SJCRH30 (cell line): Measurements from ENCODE around the gene UCK1. TPM values are rescaled to one million over a fixed set of nuclear protein-coding genes. Genes with fewer than 3 reads are reported as not detected.
"Not testable (repeated sequence)": the region's sequence is repeated elsewhere in the genome, so short reads cannot be mapped to it uniquely, and the experiment has no call there.

Experiments used
- DNase-seq, 2 experiments: peaks; one replicate each; pipeline ENCODE4 v3.0.0-alpha.2; 2015 to 2020
- H3K27ac ChIP-seq: fragments of 250-450 bp; sonication (Bioruptor Pico); 2 replicates; pipeline ENCODE4 v1.5.1; 2020; ENCODE audit warnings: mild to moderate bottlenecking, moderate library complexity
- H3K27me3 ChIP-seq: fragments of 250-450 bp; sonication (Bioruptor Pico); 2 replicates; pipeline ENCODE4 v1.5.1; 2020; ENCODE audit warnings: mild to moderate bottlenecking, moderate library complexity
- H3K36me3 ChIP-seq: fragments of 250-450 bp; sonication (Bioruptor Pico); 2 replicates; pipeline ENCODE4 v1.5.1; 2020; ENCODE audit warnings: mild to moderate bottlenecking, moderate library complexity
- H3K4me1 ChIP-seq: fragments of 250-450 bp; sonication (Bioruptor Pico); 2 replicates; pipeline ENCODE4 v1.5.1; 2020; ENCODE audit warnings: mild to moderate bottlenecking, moderate library complexity
- H3K4me3 ChIP-seq: fragments of 250-450 bp; sonication (Bioruptor Pico); 2 replicates; pipeline ENCODE4 v1.5.1; 2020; ENCODE audit warnings: mild to moderate bottlenecking, moderate library complexity
- H3K9me3 ChIP-seq: fragments of 250-450 bp; sonication (Bioruptor Pico); replicated peaks from 2 replicates; pipeline ENCODE4 v1.5.1; 2020; ENCODE audit warnings: mild to moderate bottlenecking, moderate library complexity
- total RNA-seq: library from RNA; depleted of rRNA; stranded (reverse); fragments of >200 nt; shearing (Covaris generic); gene quantifications from 2 replicates; pipeline ENCODE4 v1.2.3, GENCODE V29; 2014

The UCK1 gene
- total RNA-seq, 1 experiment from 2014 or later, result 49.2 TPM

- H3K4me1 ChIP-seq, result peaks cover 2% of the 10 kb centered on the region; the same call in 1 of the 2 replicates
- H3K27me3 ChIP-seq, result no peaks in the 10 kb centered on the region
- no peaks in the 10 kb centered on the region for H3K36me3 ChIP-seq
- peak in 1 of 2 experiments; percentile 32 for DNase-seq
- H3K9me3 ChIP-seq, result 0 out of 2 replicates have a peak, but pooled peaks cover 5% of the 10 kb centered on the region
- H3K27ac ChIP-seq, result no peak overlapping the region
- no peak overlapping the region for H3K4me3 ChIP-seq
These were observed 31.2 kb upstream of the UCK1 start for GRCh38 chr9:131562032-131562959.

GRCh38 chr9:131559421-131560000 lies 28.4 kb upstream of the UCK1 start:
- Histone ChIP-seq H3K36me3 (no peaks in the 10 kb centered on the region), H3K27me3 (no peaks in the 10 kb centered on the region), H3K4me1 (peaks cover 2% of the 10 kb centered on the region; the same call in 1 of the 2 replicates), H3K9me3 (0 out of 2 replicates have a peak, but pooled peaks cover 5% of the 10 kb centered on the region), H3K4me3 (no peak overlapping the region), H3K27ac (no peak overlapping the region)
- DNase-seq, result no peak

- 0 out of 2 replicates have a peak, but pooled peaks cover 5% of the 10 kb centered on the region for H3K9me3 ChIP-seq
- H3K27ac ChIP-seq, result no peak overlapping the region
- no peaks in the 10 kb centered on the region for H3K27me3 ChIP-seq
- H3K4me1 ChIP-seq, result peaks cover 2% of the 10 kb centered on the region; the same call in 1 of the 2 replicates
- no peak overlapping the region for H3K4me3 ChIP-seq
- H3K36me3 ChIP-seq, result no peaks in the 10 kb centered on the region
- no peak for DNase-seq
These were observed 26.9 kb upstream of the UCK1 start for GRCh38 chr9:131557855-131558548.

GRCh38 chr9:131555841-131556673 lies 25.0 kb upstream of the UCK1 start:
- no peaks in the 10 kb centered on the region; the same call in 1 of the 2 replicates for H3K4me1 ChIP-seq
- no peaks in the 10 kb centered on the region for H3K36me3 ChIP-seq
- no peaks in the 10 kb centered on the region for H3K27me3 ChIP-seq
- no peak overlapping the region for H3K4me3 ChIP-seq
- no peak overlapping the region for H3K27ac ChIP-seq
- 0 out of 2 replicates have a peak, but pooled peaks cover 3% of the 10 kb centered on the region for H3K9me3 ChIP-seq
- no peak for DNase-seq

GRCh38 chr9:131554843-131555351 lies 23.8 kb upstream of the UCK1 start:
- no peaks in the 10 kb centered on the region for H3K27me3 ChIP-seq
- DNase-seq, result no peak
- H3K4me1 ChIP-seq, result no peaks in the 10 kb centered on the region; the same call in 1 of the 2 replicates
- H3K27ac ChIP-seq, result no peak overlapping the region
- H3K9me3 ChIP-seq, result no peaks in the 10 kb centered on the region
- H3K4me3 ChIP-seq, result no peak overlapping the region
- no peaks in the 10 kb centered on the region for H3K36me3 ChIP-seq

- Histone ChIP-seq H3K27me3 (no peaks in the 10 kb centered on the region), H3K4me3 (no peak overlapping the region), H3K36me3 (no peaks in the 10 kb centered on the region), H3K4me1 (no peaks in the 10 kb centered on the region; the same call in 1 of the 2 replicates), H3K27ac (no peak overlapping the region), H3K9me3 (no peaks in the 10 kb centered on the region)
- no peak for DNase-seq
These were observed 23.2 kb upstream of the UCK1 start for GRCh38 chr9:131554087-131554842.

GRCh38 chr9:131552030-131552429 lies 21.0 kb upstream of the UCK1 start:
- Histone ChIP-seq H3K27ac (no peak overlapping the region), H3K36me3 (no peaks in the 10 kb centered on the region), H3K4me3 (no peak overlapping the region), H3K9me3 (no peaks in the 10 kb centered on the region), H3K4me1 (no peaks in the 10 kb centered on the region; the same call in 1 of the 2 replicates), H3K27me3 (no peaks in the 10 kb centered on the region)
- no peak for DNase-seq

GRCh38 chr9:131550465-131550864 lies 19.4 kb upstream of the UCK1 start:
- not testable (repeated sequence) for H3K36me3 ChIP-seq, H3K27me3 ChIP-seq, H3K27ac ChIP-seq, H3K4me3 ChIP-seq, H3K4me1 ChIP-seq, H3K9me3 ChIP-seq
- DNase-seq, result peak in 1 of 2 experiments; percentile 34

GRCh38 chr9:131549186-131549585 lies 18.1 kb upstream of the UCK1 start:
- H3K9me3 ChIP-seq, H3K4me3 ChIP-seq, DNase-seq, H3K36me3 ChIP-seq, H3K4me1 ChIP-seq, H3K27ac ChIP-seq, H3K27me3 ChIP-seq: not testable (repeated sequence)

- H3K9me3 ChIP-seq, result peaks cover 11% of the 10 kb centered on the region
- H3K27me3 ChIP-seq, result no peaks in the 10 kb centered on the region
- peak overlapping the region; percentile 56 for H3K4me3 ChIP-seq
- H3K36me3 ChIP-seq, result no peaks in the 10 kb centered on the region
- DNase-seq, result peak; percentile 84
- peaks cover 4% of the 10 kb centered on the region; the same call in 1 of the 2 replicates for H3K4me1 ChIP-seq
- peak overlapping the region; percentile 36 for H3K27ac ChIP-seq
These were observed 15.4 kb upstream of the UCK1 start for GRCh38 chr9:131546336-131547084.

- Histone ChIP-seq H3K27ac (no peak overlapping the region), H3K4me3 (peak overlapping the region; percentile 56), H3K36me3 (no peaks in the 10 kb centered on the region), H3K27me3 (no peaks in the 10 kb centered on the region), H3K4me1 (peaks cover 4% of the 10 kb centered on the region; the same call in 1 of the 2 replicates), H3K9me3 (peaks cover 11% of the 10 kb centered on the region)
- DNase-seq, result no peak
These were observed 14.8 kb upstream of the UCK1 start for GRCh38 chr9:131545786-131546335.

- Histone ChIP-seq H3K4me1 (peaks cover 4% of the 10 kb centered on the region; the same call in 1 of the 2 replicates), H3K27ac (no peak within 1 kb of the TSS), H3K36me3 (no peaks in the 10 kb centered on the region), H3K4me3 (peak within 1 kb of the TSS; percentile 56), H3K27me3 (no peaks in the 10 kb centered on the region), H3K9me3 (peaks cover 11% of the 10 kb centered on the region)
- DNase-seq, result no peak
These were observed 14.1 kb upstream of the UCK1 start, which contains the start of gene PRRT1B for GRCh38 chr9:131545003-131545785. PRRT1B (plus strand) TSS chr9:131545523; CDS start chr9:131545616, 93 bp downstream.
